ENCODE results near the gene MIB1. TPM values are rescaled to one million over a fixed set of nuclear protein-coding genes. Genes with fewer than 3 reads are reported as not detected.

Gene MIB1
- total and polyA plus RNA-seq, 2 experiments from 2014 or later, result 10.8 to 56.7 TPM

DNA sequence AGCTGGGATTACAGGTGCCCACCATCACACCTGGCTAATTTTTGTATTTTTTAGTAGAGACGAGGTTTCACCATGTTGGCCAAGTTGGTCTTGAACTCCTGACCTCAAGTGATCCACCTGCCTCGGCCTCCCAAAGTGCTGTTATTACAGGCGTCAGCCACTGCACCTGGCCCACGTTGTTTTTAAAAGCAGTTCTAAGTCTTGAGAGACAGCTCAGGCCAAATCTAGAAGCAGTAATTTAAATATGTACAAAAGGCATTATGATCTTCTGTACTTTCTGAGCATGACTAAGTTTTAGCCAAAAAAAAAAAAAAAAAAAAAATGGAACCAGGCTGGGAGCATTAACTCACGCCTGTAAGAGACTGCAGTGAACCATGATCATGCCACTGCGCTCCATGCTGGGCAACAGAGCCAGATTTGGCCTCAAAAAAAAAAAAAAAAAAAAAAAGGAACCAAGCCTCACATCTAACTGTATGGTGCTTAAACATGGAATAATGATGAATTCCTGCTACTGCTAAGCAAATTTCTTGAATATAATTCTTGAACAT, 40.0 kb upstream of the MIB1 start (continued):
- TF ChIP-seq, protein P1, sequence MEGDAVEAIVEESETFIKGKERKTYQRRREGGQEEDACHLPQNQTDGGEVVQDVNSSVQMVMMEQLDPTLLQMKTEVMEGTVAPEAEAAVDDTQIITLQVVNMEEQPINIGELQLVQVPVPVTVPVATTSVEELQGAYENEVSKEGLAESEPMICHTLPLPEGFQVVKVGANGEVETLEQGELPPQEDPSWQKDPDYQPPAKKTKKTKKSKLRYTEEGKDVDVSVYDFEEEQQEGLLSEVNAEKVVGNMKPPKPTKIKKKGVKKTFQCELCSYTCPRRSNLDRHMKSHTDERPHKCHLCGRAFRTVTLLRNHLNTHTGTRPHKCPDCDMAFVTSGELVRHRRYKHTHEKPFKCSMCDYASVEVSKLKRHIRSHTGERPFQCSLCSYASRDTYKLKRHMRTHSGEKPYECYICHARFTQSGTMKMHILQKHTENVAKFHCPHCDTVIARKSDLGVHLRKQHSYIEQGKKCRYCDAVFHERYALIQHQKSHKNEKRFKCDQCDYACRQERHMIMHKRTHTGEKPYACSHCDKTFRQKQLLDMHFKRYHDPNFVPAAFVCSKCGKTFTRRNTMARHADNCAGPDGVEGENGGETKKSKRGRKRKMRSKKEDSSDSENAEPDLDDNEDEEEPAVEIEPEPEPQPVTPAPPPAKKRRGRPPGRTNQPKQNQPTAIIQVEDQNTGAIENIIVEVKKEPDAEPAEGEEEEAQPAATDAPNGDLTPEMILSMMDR (conservative IDR thresholded peaks at IDR 0.05; ENCODE audit: low read depth in 2 of 2), result no peak
- no peak for TF ChIP-seq EZH2phosphoT487 (IDR thresholded peaks at IDR 0.05; ENCODE audit: unreplicated experiment)

DNA sequence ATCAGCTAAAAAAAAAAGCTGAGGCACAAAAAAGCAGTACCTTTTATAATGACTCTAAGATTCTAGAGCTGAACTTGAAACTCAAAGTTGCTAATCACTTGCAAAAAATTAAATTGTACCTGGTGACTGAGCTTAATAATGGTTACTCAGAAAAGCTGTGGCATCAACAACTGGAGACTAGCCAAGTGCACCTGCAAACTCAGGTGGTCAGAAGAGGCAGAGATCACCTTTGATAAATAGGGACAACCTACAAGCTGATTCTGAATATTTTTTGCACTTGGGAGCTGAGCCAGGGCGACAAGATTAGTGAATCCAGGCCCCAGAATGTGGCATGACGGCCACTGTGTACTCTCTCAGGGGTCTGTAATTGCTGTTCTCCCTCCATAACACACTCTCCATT, 39.0 kb upstream of the MIB1 start:
- Histone ChIP-seq H3K4me1 (ENCODE audit: insufficient read depth) (peaks cover 10% of the 10 kb centered on the region), H3K79me2 (replicated peaks; ENCODE audit: insufficient read depth) (no peaks in the 10 kb centered on the region; the same call in 1 of the 2 replicates), H3K27ac (ENCODE audit: low read depth) (no peak overlapping the region), H3K27me3 (ENCODE audit: insufficient read depth) (peaks cover 19% of the 10 kb centered on the region; the same call in 1 of the 2 replicates), H2AFZ (no peak overlapping the region), H3K9me2 (ENCODE audit: insufficient read depth) (0 out of 2 replicates have a peak, but pooled peaks cover 4% of the 10 kb centered on the region), H3K36me3 (ENCODE audit: insufficient read depth) (peaks cover 3% of the 10 kb centered on the region; the same call in 1 of the 2 replicates), H3K4me2 (no peak overlapping the region), H3K4me3 (no peak overlapping the region), H3F3A (replicated peaks; ENCODE audit: low read depth) (peaks cover 6% of the 10 kb centered on the region; the same call in 1 of the 2 replicates), H4K20me1 (replicated peaks; ENCODE audit: insufficient read depth) (no peaks in the 10 kb centered on the region)
- Mint-ChIP-seq H3K4me1 (peaks cover 16% of the 10 kb centered on the region), H3K36me3 (ENCODE audit: low read depth) (peaks cover 37% of the 10 kb centered on the region), H3K9me3 (peaks cover 15% of the 10 kb centered on the region), H3K27me3 (ENCODE audit: insufficient read depth, low read depth, poor library complexity) (peaks cover 16% of the 10 kb centered on the region), H3K4me3 (no peak overlapping the region), H3K27ac (no peak overlapping the region)
- ATAC-seq (no peak), DNase-seq (ENCODE audit: low spot score) (no peak)
- TF ChIP-seq, protein P2, sequence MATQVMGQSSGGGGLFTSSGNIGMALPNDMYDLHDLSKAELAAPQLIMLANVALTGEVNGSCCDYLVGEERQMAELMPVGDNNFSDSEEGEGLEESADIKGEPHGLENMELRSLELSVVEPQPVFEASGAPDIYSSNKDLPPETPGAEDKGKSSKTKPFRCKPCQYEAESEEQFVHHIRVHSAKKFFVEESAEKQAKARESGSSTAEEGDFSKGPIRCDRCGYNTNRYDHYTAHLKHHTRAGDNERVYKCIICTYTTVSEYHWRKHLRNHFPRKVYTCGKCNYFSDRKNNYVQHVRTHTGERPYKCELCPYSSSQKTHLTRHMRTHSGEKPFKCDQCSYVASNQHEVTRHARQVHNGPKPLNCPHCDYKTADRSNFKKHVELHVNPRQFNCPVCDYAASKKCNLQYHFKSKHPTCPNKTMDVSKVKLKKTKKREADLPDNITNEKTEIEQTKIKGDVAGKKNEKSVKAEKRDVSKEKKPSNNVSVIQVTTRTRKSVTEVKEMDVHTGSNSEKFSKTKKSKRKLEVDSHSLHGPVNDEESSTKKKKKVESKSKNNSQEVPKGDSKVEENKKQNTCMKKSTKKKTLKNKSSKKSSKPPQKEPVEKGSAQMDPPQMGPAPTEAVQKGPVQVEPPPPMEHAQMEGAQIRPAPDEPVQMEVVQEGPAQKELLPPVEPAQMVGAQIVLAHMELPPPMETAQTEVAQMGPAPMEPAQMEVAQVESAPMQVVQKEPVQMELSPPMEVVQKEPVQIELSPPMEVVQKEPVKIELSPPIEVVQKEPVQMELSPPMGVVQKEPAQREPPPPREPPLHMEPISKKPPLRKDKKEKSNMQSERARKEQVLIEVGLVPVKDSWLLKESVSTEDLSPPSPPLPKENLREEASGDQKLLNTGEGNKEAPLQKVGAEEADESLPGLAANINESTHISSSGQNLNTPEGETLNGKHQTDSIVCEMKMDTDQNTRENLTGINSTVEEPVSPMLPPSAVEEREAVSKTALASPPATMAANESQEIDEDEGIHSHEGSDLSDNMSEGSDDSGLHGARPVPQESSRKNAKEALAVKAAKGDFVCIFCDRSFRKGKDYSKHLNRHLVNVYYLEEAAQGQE (IDR thresholded peaks at IDR 0.05; ENCODE audit: unreplicated experiment), result no peak
- TF ChIP-seq POLR2AphosphoS5 (IDR thresholded peaks at IDR 0.05; ENCODE audit: low read depth), result no peak
- TF ChIP-seq, protein P3, sequence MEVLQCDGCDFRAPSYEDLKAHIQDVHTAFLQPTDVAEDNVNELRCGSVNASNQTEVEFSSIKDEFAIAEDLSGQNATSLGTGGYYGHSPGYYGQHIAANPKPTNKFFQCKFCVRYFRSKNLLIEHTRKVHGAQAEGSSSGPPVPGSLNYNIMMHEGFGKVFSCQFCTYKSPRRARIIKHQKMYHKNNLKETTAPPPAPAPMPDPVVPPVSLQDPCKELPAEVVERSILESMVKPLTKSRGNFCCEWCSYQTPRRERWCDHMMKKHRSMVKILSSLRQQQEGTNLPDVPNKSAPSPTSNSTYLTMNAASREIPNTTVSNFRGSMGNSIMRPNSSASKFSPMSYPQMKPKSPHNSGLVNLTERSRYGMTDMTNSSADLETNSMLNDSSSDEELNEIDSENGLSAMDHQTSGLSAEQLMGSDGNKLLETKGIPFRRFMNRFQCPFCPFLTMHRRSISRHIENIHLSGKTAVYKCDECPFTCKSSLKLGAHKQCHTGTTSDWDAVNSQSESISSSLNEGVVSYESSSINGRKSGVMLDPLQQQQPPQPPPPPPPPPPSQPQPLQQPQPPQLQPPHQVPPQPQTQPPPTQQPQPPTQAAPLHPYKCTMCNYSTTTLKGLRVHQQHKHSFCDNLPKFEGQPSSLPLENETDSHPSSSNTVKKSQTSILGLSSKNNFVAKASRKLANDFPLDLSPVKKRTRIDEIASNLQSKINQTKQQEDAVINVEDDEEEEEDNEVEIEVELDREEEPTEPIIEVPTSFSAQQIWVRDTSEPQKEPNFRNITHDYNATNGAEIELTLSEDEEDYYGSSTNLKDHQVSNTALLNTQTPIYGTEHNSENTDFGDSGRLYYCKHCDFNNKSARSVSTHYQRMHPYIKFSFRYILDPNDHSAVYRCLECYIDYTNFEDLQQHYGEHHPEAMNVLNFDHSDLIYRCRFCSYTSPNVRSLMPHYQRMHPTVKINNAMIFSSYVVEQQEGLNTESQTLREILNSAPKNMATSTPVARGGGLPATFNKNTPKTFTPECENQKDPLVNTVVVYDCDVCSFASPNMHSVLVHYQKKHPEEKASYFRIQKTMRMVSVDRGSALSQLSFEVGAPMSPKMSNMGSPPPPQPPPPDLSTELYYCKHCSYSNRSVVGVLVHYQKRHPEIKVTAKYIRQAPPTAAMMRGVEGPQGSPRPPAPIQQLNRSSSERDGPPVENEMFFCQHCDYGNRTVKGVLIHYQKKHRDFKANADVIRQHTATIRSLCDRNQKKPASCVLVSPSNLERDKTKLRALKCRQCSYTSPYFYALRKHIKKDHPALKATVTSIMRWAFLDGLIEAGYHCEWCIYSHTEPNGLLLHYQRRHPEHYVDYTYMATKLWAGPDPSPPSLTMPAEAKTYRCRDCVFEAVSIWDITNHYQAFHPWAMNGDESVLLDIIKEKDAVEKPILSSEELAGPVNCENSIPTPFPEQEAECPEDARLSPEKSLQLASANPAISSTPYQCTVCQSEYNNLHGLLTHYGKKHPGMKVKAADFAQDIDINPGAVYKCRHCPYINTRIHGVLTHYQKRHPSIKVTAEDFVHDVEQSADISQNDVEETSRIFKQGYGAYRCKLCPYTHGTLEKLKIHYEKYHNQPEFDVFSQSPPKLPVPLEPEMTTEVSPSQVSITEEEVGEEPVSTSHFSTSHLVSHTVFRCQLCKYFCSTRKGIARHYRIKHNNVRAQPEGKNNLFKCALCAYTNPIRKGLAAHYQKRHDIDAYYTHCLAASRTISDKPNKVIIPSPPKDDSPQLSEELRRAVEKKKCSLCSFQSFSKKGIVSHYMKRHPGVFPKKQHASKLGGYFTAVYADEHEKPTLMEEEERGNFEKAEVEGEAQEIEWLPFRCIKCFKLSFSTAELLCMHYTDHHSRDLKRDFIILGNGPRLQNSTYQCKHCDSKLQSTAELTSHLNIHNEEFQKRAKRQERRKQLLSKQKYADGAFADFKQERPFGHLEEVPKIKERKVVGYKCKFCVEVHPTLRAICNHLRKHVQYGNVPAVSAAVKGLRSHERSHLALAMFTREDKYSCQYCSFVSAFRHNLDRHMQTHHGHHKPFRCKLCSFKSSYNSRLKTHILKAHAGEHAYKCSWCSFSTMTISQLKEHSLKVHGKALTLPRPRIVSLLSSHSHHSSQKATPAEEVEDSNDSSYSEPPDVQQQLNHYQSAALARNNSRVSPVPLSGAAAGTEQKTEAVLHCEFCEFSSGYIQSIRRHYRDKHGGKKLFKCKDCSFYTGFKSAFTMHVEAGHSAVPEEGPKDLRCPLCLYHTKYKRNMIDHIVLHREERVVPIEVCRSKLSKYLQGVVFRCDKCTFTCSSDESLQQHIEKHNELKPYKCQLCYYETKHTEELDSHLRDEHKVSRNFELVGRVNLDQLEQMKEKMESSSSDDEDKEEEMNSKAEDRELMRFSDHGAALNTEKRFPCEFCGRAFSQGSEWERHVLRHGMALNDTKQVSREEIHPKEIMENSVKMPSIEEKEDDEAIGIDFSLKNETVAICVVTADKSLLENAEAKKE (CRISPR knock-in tag; IDR thresholded peaks at IDR 0.05), result no peak
- no peak for TF ChIP-seq JUNB (IDR thresholded peaks at IDR 0.05; ENCODE audit: unreplicated experiment)
- TF ChIP-seq STAT1 (IDR thresholded peaks at IDR 0.05; ENCODE audit: unreplicated experiment), result no peak
- TF ChIP-seq NANOG (IDR thresholded peaks at IDR 0.05; ENCODE audit: borderline replicate concordance), result no peak

Measured in GM23338 (cell line).